Central memory CD8-positive, alpha-beta T cell (primary cell): ENCODE measurements around the gene FEN1.

Source experiments
- ATAC-seq: fragments of 150-1000 bp; cut with Tn5 transposase; replicated peaks from 2 replicates; pipeline ENCODE4 v1.10.0; 2022; ENCODE audit warnings: mild to moderate bottlenecking, moderate FRiP score, moderate number of reproducible peaks; ENCODE audit not compliant: poor library complexity, severe bottlenecking; ENCODE audit errors: extremely low read depth
- DNase-seq, 2 donors: peaks; one replicate each; pipeline ENCODE4 v3.0.0; 2021; ENCODE audit warnings: low spot score in 2 of 2
- H3K27ac Mint-ChIP-seq: one replicate; pipeline ENCODE4 v1.8.0; 2022; ENCODE audit warnings: low read depth, mild to moderate bottlenecking, moderate library complexity, mixed read lengths
- H3K27me3 Mint-ChIP-seq: one replicate; pipeline ENCODE4 v1.8.0; 2022; ENCODE audit warnings: mixed read lengths
- H3K36me3 Mint-ChIP-seq: one replicate; pipeline ENCODE4 v1.8.0; 2022; ENCODE audit warnings: mild to moderate bottlenecking, moderate library complexity, mixed read lengths; ENCODE audit not compliant: insufficient read depth
- H3K4me1 Mint-ChIP-seq: one replicate; pipeline ENCODE4 v1.8.0; 2022; ENCODE audit warnings: mixed read lengths
- H3K4me3 Mint-ChIP-seq: one replicate; pipeline ENCODE4 v1.8.0; 2022; ENCODE audit warnings: mild to moderate bottlenecking, moderate library complexity, mixed read lengths
- H3K9me3 Mint-ChIP-seq: one replicate; pipeline ENCODE4 v1.8.0; 2022; ENCODE audit warnings: mixed read lengths

The FEN1 gene

GRCh38 chr11:61844909-61845565 lies 52.3 kb downstream of the FEN1 start:
- H3K4me3 Mint-ChIP-seq = no peak overlapping the region
- no peak for DNase-seq
- no peak for ATAC-seq
- H3K27ac Mint-ChIP-seq = no peak overlapping the region
- peaks cover 10% of the 10 kb centered on the region for H3K36me3 Mint-ChIP-seq
- H3K4me1 Mint-ChIP-seq = no peaks in the 10 kb centered on the region
- H3K27me3 Mint-ChIP-seq = no peaks in the 10 kb centered on the region
- H3K9me3 Mint-ChIP-seq = no peaks in the 10 kb centered on the region

GRCh38 chr11:61846362-61847020 lies 53.8 kb downstream of the FEN1 start:
- no peak for ATAC-seq
- no peak overlapping the region for H3K4me3 Mint-ChIP-seq
- peaks cover 10% of the 10 kb centered on the region for H3K36me3 Mint-ChIP-seq
- H3K27me3 Mint-ChIP-seq = no peaks in the 10 kb centered on the region
- H3K9me3 Mint-ChIP-seq = no peaks in the 10 kb centered on the region
- no peak overlapping the region for H3K27ac Mint-ChIP-seq
- DNase-seq = no peak
- H3K4me1 Mint-ChIP-seq = no peaks in the 10 kb centered on the region
